Mucosa of rectum (tissue), 2 donors: Measurements from ENCODE around the gene PKN3.

Experiments used
- H3K27ac ChIP-seq, 2 donors: one replicate each; pipeline ENCODE4 v1.7.0; 2013; ENCODE audit warnings: inconsistent platforms in 2 of 2, low read depth in 2 of 2, low read length in 2 of 2
- H3K27me3 ChIP-seq, 2 donors: one replicate each; pipeline ENCODE4 v1.7.0; 2013; ENCODE audit warnings: low read length in 2 of 2; ENCODE audit not compliant: control insufficient read depth in 2 of 2, insufficient read depth in 2 of 2
- H3K36me3 ChIP-seq, 2 donors: one replicate each; pipeline ENCODE4 v1.7.0; 2013; ENCODE audit warnings: low read length in 2 of 2; ENCODE audit not compliant: control insufficient read depth in 2 of 2, insufficient read depth in 2 of 2
- H3K4me1 ChIP-seq, 2 donors: one replicate each; pipeline ENCODE4 v1.7.0; 2013; ENCODE audit warnings: low read length in 2 of 2, mild to moderate bottlenecking in 1 of 2; ENCODE audit not compliant: control insufficient read depth in 2 of 2, insufficient read depth in 2 of 2
- H3K4me3 ChIP-seq, 2 donors: one replicate each; pipeline ENCODE4 v1.7.0; 2013; ENCODE audit warnings: low read length in 2 of 2
- H3K9ac ChIP-seq, 2 donors: one replicate each; pipeline ENCODE4 v1.7.0; 2013; ENCODE audit warnings: low read length in 2 of 2, low read depth in 1 of 2, mild to moderate bottlenecking in 1 of 2
- H3K9me3 ChIP-seq, 2 donors: one replicate each; pipeline ENCODE4 v1.7.0; 2013; ENCODE audit warnings: low read length in 2 of 2; ENCODE audit not compliant: control insufficient read depth in 2 of 2
- donor health status: healthy.
- donor health status: Normal muscosa, but diverticular disease.

The PKN3 gene

GRCh38 chr9:128705051-128705965 is 3.0 kb downstream of the PKN3 start:
- Histone ChIP-seq H3K27me3 (no peaks in the 10 kb centered on the region), H3K9me3 (no peaks in the 10 kb centered on the region), H3K36me3 (no peaks in the 10 kb centered on the region), H3K4me3 (no peak overlapping the region), H3K9ac (no peak overlapping the region), H3K4me1 (peaks cover 0 to 6% of the 10 kb centered on the region in 2 donors), H3K27ac (no peak overlapping the region)

GRCh38 chr9:128706045-128706444 is 3.7 kb downstream of the PKN3 start:
- Histone ChIP-seq H3K4me1 (peaks cover 0 to 6% of the 10 kb centered on the region in 2 donors), H3K27ac (no peak overlapping the region), H3K9ac (no peak overlapping the region), H3K27me3 (no peaks in the 10 kb centered on the region), H3K4me3 (no peak overlapping the region), H3K9me3 (no peaks in the 10 kb centered on the region), H3K36me3 (no peaks in the 10 kb centered on the region)

- Histone ChIP-seq H3K27me3 (no peaks in the 10 kb centered on the region), H3K36me3 (no peaks in the 10 kb centered on the region), H3K4me1 (peaks cover 0 to 6% of the 10 kb centered on the region in 2 donors), H3K27ac (no peak overlapping the region), H3K9ac (no peak overlapping the region), H3K9me3 (no peaks in the 10 kb centered on the region), H3K4me3 (no peak overlapping the region)
These were observed 4.5 kb downstream of the PKN3 start for GRCh38 chr9:128706671-128707381.

GRCh38 chr9:128707446-128707845 is 5.1 kb downstream of the PKN3 start:
- H3K4me3 ChIP-seq: no peak overlapping the region
- no peak overlapping the region for H3K27ac ChIP-seq
- no peaks in the 10 kb centered on the region for H3K9me3 ChIP-seq
- no peaks in the 10 kb centered on the region for H3K36me3 ChIP-seq
- H3K4me1 ChIP-seq: peaks cover 0 to 6% of the 10 kb centered on the region in 2 donors
- no peaks in the 10 kb centered on the region for H3K27me3 ChIP-seq
- no peak overlapping the region for H3K9ac ChIP-seq

- no peak overlapping the region for H3K9ac ChIP-seq
- no peaks in the 10 kb centered on the region for H3K36me3 ChIP-seq
- H3K27ac ChIP-seq: no peak overlapping the region
- no peaks in the 10 kb centered on the region for H3K4me1 ChIP-seq
- no peaks in the 10 kb centered on the region for H3K27me3 ChIP-seq
- H3K9me3 ChIP-seq: no peaks in the 10 kb centered on the region
- no peak overlapping the region for H3K4me3 ChIP-seq
These were observed 10.4 kb downstream of the PKN3 start for GRCh38 chr9:128712451-128713410.

- H3K9me3 ChIP-seq: no peaks in the 10 kb centered on the region
- H3K4me3 ChIP-seq: no peak overlapping the region
- H3K36me3 ChIP-seq: no peaks in the 10 kb centered on the region
- H3K4me1 ChIP-seq: no peaks in the 10 kb centered on the region
- no peak overlapping the region for H3K27ac ChIP-seq
- H3K9ac ChIP-seq: no peak overlapping the region
- no peaks in the 10 kb centered on the region for H3K27me3 ChIP-seq
These were observed 11.1 kb downstream of the PKN3 start for GRCh38 chr9:128713411-128713780.

GRCh38 chr9:128713941-128714573 is 11.8 kb downstream of the PKN3 start:
- no peak overlapping the region for H3K27ac ChIP-seq
- H3K9ac ChIP-seq: no peak overlapping the region
- H3K36me3 ChIP-seq: no peaks in the 10 kb centered on the region
- no peaks in the 10 kb centered on the region for H3K9me3 ChIP-seq
- no peaks in the 10 kb centered on the region for H3K4me1 ChIP-seq
- H3K4me3 ChIP-seq: no peak overlapping the region
- no peaks in the 10 kb centered on the region for H3K27me3 ChIP-seq

- no peak overlapping the region for H3K27ac ChIP-seq
- no peaks in the 10 kb centered on the region for H3K9me3 ChIP-seq
- no peaks in the 10 kb centered on the region for H3K36me3 ChIP-seq
- no peaks in the 10 kb centered on the region for H3K27me3 ChIP-seq
- peaks cover 3 to 5% of the 10 kb centered on the region in 2 donors for H3K4me1 ChIP-seq
- H3K9ac ChIP-seq: no peak overlapping the region
- no peak overlapping the region for H3K4me3 ChIP-seq
These were observed 12.5 kb downstream of the PKN3 start for GRCh38 chr9:128714586-128715435.

GRCh38 chr9:128715436-128715750 is 13.1 kb downstream of the PKN3 start:
- Histone ChIP-seq H3K9ac (no peak overlapping the region), H3K27me3 (no peaks in the 10 kb centered on the region), H3K36me3 (peaks cover 0 to under 1% of the 10 kb centered on the region in 2 donors), H3K4me1 (peaks cover 3 to 6% of the 10 kb centered on the region in 2 donors), H3K9me3 (no peaks in the 10 kb centered on the region), H3K4me3 (no peak overlapping the region), H3K27ac (no peak overlapping the region)
